ENCODE measurements around the gene ADORA1. TPM values are rescaled to one million over a fixed set of nuclear protein-coding genes. Genes with fewer than 3 reads are reported as not detected.

ADORA1 gene
- total RNA-seq, 2 experiments from 2014 or later, result not detected

GRCh38 chr1:203173011-203173555 is 45.6 kb downstream of the ADORA1 start:
- Mint-ChIP-seq H3K27ac (no peak overlapping the region), H3K36me3 (no peaks in the 10 kb centered on the region), H3K27me3 (no peaks in the 10 kb centered on the region), H3K4me3 (no peak overlapping the region), H3K9me3 (no peaks in the 10 kb centered on the region), H3K4me1 (no peaks in the 10 kb centered on the region)
- no peak for DNase-seq

DNA sequence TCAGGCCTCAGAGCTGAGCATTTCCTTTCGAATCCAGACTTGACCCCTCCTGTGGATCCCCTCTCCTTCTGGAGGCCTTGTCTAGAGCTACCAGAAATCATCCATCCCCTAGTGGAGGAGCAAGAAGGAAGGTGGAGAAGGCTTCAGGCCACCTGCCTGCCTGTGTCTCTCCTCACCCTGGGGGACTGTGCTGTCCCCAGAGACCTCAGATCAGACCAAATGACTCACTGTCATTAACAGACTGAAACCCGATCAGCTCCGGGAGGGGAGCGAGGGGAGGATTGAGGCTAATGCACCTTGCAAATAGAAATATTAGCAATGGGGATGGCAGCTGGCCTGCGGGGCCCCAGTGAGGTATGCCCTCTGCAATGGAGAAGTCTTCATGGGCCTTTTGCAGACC is 46.0 kb downstream of the ADORA1 start:
- Mint-ChIP-seq H3K4me1 (no peaks in the 10 kb centered on the region), H3K27me3 (no peaks in the 10 kb centered on the region), H3K27ac (no peak overlapping the region), H3K9me3 (no peaks in the 10 kb centered on the region), H3K4me3 (no peak overlapping the region), H3K36me3 (no peaks in the 10 kb centered on the region)
- no peak for DNase-seq

GRCh38 chr1:203174324-203174985 is 46.9 kb downstream of the ADORA1 start:
- Mint-ChIP-seq H3K27me3 (no peaks in the 10 kb centered on the region), H3K4me1 (no peaks in the 10 kb centered on the region), H3K36me3 (no peaks in the 10 kb centered on the region), H3K9me3 (no peaks in the 10 kb centered on the region), H3K4me3 (no peak overlapping the region), H3K27ac (no peak overlapping the region)
- DNase-seq, result no peak

DNA sequence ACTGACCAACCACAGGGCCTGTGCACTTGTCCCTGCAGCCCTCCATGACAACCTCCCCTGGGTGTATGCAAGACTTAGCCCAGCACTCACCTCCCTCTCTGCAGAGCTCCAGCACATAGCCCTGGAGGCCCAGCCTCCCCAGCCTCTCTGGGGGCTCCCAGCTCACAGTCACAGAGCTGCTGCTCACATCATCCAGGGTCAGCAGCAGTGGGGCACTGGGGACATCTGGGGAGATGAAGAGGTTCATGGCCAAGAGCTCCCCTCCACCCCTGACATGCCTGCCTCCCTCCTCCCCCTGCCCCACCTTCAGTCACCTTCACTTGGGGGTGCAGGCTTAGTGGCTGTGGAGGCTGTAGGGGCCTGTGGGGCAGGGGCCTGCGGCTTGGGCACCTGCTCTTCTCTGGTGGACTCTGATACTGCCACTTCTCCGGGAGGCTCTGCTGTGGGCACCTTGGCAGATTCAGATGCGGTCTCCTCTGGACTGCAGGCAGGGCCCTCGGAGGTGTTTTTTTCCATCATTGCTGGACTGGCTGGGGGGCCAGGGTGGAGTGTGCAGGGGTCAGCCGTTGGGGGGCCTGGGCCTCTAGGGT is 47.8 kb downstream of the ADORA1 start, which contains the start of gene MYBPH:
MYBPH (minus strand) TSS at position 590 of the 590 bp plus-strand sequence; CDS start at position 519, 71 bp downstream.
- Mint-ChIP-seq H3K4me3 (no peak within 1 kb of the TSS), H3K27ac (no peak within 1 kb of the TSS), H3K27me3 (no peaks in the 10 kb centered on the region), H3K36me3 (no peaks in the 10 kb centered on the region), H3K4me1 (no peaks in the 10 kb centered on the region), H3K9me3 (no peaks in the 10 kb centered on the region)
- DNase-seq, result no peak

GRCh38 chr1:203175827-203176241 is 48.3 kb downstream of the ADORA1 start:
- Mint-ChIP-seq H3K9me3 (no peaks in the 10 kb centered on the region), H3K4me1 (no peaks in the 10 kb centered on the region), H3K27me3 (no peaks in the 10 kb centered on the region), H3K27ac (no peak overlapping the region), H3K4me3 (no peak overlapping the region), H3K36me3 (no peaks in the 10 kb centered on the region)
- no peak for DNase-seq

DNA sequence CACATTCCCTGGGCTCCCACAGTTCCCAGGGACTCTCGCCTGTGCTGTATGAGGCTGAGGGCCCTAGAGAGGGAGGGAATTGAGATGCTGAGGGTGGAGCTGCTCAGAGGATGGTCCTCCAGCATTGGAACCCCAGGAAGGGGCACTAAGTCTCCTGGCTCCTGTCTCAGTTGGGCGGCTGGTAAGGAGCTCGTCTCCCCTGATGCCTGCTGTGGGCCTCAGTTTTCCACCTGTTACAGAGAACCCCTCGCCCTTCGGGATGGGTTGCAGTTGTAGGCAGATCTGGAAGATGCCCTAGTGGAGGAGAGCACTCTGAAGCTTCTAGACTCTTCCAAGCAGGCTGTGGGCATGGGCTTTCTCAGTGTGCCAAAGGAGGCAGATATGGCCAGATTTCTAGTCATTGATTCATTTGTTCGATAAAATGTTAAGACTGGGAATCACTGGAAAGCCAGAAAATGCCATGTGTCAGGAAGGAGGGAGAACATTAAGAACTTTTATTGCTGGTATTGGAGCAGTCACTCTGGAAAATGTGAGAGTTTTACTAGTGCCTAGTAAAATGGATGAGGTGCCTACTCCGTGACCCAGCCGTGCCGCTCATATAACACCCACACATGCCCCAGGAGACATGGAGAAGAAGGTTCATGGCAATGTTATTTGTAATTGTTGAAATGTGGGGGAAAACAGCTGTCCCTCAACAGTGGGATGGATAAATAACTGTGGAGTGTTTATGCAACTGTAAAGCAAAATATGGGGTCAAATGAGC is 48.9 kb downstream of the ADORA1 start:
- DNase-seq, result no peak
- Mint-ChIP-seq H3K4me1 (no peaks in the 10 kb centered on the region), H3K27me3 (no peaks in the 10 kb centered on the region), H3K4me3 (no peak overlapping the region), H3K36me3 (no peaks in the 10 kb centered on the region), H3K9me3 (no peaks in the 10 kb centered on the region), H3K27ac (no peak overlapping the region)

DNA sequence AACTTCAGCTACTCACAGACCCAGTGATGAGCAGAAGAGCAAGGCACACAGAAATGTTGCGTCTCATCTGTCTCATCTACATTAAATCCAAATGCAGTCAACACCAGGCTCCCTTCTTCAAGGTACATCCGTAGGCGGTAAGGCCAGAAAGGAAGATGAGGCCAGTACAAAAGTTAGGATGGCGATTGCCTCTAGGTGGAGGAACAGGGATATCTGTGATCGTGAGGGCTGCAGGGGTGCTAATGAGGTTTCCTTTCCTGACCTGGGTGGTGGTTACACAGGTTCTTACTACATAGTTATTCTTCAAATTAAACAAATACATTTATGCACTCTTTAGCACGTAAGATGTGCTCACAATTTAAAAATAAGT is 49.5 kb downstream of the ADORA1 start:
- no peak for DNase-seq
- Mint-ChIP-seq H3K4me3 (no peak overlapping the region), H3K27ac (no peak overlapping the region), H3K36me3 (no peaks in the 10 kb centered on the region), H3K27me3 (no peaks in the 10 kb centered on the region), H3K9me3 (no peaks in the 10 kb centered on the region), H3K4me1 (no peaks in the 10 kb centered on the region)

GRCh38 chr1:203177470-203178039 is 50.0 kb downstream of the ADORA1 start:
- no peaks in the 10 kb centered on the region for H3K27me3 Mint-ChIP-seq
- H3K4me3 Mint-ChIP-seq, result no peak overlapping the region
- H3K4me1 Mint-ChIP-seq, result no peaks in the 10 kb centered on the region
- no peak for DNase-seq
- no peak overlapping the region for H3K27ac Mint-ChIP-seq
- no peaks in the 10 kb centered on the region for H3K36me3 Mint-ChIP-seq
- H3K9me3 Mint-ChIP-seq, result no peaks in the 10 kb centered on the region

- Mint-ChIP-seq H3K4me1 (no peaks in the 10 kb centered on the region), H3K4me3 (no peak overlapping the region), H3K27ac (no peak overlapping the region), H3K27me3 (no peaks in the 10 kb centered on the region), H3K36me3 (no peaks in the 10 kb centered on the region), H3K9me3 (no peaks in the 10 kb centered on the region)
- no peak for DNase-seq
Measured at GRCh38 chr1:203178083-203178482, 50.6 kb downstream of the ADORA1 start.

- peak overlapping the region; percentile 57 for H3K27ac Mint-ChIP-seq
- no peaks in the 10 kb centered on the region for H3K9me3 Mint-ChIP-seq
- H3K27me3 Mint-ChIP-seq, result no peaks in the 10 kb centered on the region
- H3K36me3 Mint-ChIP-seq, result no peaks in the 10 kb centered on the region
- DNase-seq, result no peak
- no peak overlapping the region for H3K4me3 Mint-ChIP-seq
- no peaks in the 10 kb centered on the region for H3K4me1 Mint-ChIP-seq
Measured at GRCh38 chr1:203178821-203179666, 51.5 kb downstream of the ADORA1 start.

- Mint-ChIP-seq H3K9me3 (no peaks in the 10 kb centered on the region), H3K27me3 (no peaks in the 10 kb centered on the region), H3K4me1 (no peaks in the 10 kb centered on the region), H3K4me3 (no peak overlapping the region), H3K36me3 (no peaks in the 10 kb centered on the region), H3K27ac (no peak overlapping the region)
- no peak for DNase-seq
Measured at GRCh38 chr1:203179667-203180005, 52.1 kb downstream of the ADORA1 start.

DNA sequence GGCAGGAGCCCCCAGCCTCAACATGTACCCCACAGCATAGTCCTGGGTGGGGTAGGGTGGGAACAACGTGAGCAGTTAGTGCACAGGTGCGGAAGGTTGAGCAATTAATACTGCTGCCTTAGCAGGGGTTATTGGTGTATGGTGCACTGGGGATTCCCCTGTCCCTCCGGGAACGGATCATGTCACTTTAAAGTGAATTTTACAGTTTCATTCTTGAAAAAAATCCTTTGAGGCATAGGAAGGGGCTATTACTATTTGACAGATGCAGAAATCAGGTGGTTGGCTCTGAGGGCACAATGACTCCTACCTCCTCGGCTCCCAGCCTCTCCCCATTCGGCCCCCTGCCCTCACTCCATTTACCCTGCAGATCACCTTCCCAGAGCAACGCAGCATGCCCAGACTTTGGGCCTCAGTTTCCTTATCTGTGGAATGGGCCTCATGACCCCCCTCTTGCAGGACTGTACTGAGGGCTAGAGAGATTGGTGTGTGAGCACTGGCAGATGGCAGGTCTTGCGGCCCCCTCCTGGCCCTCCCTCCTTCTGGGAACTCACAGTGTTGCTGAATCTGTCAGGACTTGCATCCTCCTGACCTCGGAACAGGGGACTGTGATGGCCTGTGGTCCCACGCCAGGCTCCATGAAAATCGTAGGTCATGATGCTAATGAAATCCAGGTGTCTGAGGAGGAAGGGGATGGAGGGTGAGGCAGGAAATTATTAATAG is 53.2 kb downstream of the ADORA1 start:
- Mint-ChIP-seq H3K36me3 (no peaks in the 10 kb centered on the region), H3K4me1 (no peaks in the 10 kb centered on the region), H3K9me3 (no peaks in the 10 kb centered on the region), H3K27ac (no peak overlapping the region), H3K27me3 (no peaks in the 10 kb centered on the region), H3K4me3 (no peak overlapping the region)
- no peak for DNase-seq

GRCh38 chr1:203181586-203182386 is 54.3 kb downstream of the ADORA1 start:
- no peak for DNase-seq
- no peaks in the 10 kb centered on the region for H3K9me3 Mint-ChIP-seq
- H3K36me3 Mint-ChIP-seq, result no peaks in the 10 kb centered on the region
- H3K27ac Mint-ChIP-seq, result peak overlapping the region; percentile 61
- no peak overlapping the region for H3K4me3 Mint-ChIP-seq
- no peaks in the 10 kb centered on the region for H3K27me3 Mint-ChIP-seq
- H3K4me1 Mint-ChIP-seq, result peaks cover 2% of the 10 kb centered on the region
